Omental fat pad (tissue), 4 donors: ENCODE measurements around the gene ADPRH. TPM values are rescaled to one million over a fixed set of nuclear protein-coding genes. Genes with fewer than 3 reads are reported as not detected.

Experiments
- ATAC-seq: fragments of 150-250 bp; one replicate; pipeline ENCODE4 v1.9.1; 2016; ENCODE audit warnings: mild to moderate bottlenecking, moderate library complexity; ENCODE audit not compliant: low FRiP score
- DNase-seq: peaks from one replicate; pipeline ENCODE4 v3.0.0-alpha.2; 2019; ENCODE audit warnings: low spot score
- total RNA-seq, 4 donors: library from RNA; depleted of rRNA; stranded (reverse); fragments of >200 nt; gene quantifications; one replicate each; pipeline ENCODE4 v1.1.0, GENCODE V29; 2016
- TF ChIP-seq, protein P1 (sequence below), 3 donors: fragments of 450-650 bp; IDR thresholded peaks; one replicate each; pipeline ENCODE4 v1.5.1; 2016 to 2017; ENCODE audit warnings: antibody characterized with exemption in 3 of 3, mild to moderate bottlenecking in 3 of 3, moderate library complexity in 2 of 3

Gene ADPRH
- total RNA-seq, 4 donors from 2014 or later, result 7.4 to 19.9 (median 11.8) TPM

DNA sequence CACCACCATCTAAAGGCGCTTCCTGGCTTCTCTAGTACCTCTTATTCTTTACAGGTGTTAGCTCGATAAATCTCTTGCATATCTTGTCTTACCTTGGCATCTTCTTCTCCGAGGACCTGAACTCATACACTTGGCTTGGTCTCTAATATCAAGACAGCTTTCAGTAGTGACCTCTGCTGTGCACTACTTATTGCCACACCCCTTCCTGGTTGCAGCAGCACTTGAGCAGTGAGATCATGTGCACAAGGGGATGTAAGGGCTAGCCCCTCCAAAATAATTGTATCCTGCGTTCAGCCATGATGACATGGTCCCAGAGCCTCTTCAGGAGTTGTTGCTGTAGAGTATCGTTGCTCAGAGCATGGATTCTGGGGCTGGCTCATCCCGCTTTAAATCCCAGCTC lies 17.1 kb downstream of the ADPRH start:
- DNase-seq (no peak), ATAC-seq (no peak)
- TF ChIP-seq, protein P1, sequence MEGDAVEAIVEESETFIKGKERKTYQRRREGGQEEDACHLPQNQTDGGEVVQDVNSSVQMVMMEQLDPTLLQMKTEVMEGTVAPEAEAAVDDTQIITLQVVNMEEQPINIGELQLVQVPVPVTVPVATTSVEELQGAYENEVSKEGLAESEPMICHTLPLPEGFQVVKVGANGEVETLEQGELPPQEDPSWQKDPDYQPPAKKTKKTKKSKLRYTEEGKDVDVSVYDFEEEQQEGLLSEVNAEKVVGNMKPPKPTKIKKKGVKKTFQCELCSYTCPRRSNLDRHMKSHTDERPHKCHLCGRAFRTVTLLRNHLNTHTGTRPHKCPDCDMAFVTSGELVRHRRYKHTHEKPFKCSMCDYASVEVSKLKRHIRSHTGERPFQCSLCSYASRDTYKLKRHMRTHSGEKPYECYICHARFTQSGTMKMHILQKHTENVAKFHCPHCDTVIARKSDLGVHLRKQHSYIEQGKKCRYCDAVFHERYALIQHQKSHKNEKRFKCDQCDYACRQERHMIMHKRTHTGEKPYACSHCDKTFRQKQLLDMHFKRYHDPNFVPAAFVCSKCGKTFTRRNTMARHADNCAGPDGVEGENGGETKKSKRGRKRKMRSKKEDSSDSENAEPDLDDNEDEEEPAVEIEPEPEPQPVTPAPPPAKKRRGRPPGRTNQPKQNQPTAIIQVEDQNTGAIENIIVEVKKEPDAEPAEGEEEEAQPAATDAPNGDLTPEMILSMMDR (IDR thresholded peaks at IDR 0.05), result no peak

DNA sequence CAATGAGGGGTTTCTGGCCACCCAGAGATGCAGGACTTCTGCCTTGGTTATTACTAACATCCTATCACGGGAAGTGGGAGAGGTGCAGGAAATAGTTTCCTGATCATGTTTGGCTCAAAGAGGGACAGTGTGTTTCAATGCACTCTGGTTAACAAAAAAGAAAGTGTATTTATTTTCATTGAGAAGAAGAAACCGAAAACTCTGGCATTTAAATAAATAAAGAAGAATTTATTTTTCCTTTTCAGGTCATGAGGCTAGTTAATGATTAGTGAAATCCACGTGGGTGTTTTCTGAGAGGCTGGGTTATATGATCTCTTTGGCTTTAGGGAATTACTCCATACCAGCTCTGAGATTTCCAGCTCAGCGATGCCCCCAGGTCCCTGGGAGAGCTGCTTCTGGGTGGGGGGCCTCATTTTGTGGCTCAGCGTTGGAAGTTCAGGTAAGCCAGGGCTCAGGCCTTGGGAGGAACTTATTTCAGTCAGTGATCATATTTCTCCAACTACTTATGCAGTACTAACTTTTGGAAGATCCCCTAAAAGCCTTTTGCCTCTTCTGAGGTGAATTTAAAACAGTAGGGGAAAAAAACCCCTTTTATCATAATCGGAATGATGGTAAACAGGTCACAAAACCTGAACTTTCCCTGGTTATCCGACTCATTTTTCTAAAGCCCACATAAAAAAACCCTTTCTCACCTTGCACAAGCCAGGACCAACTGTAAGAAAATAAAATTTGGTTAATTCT lies 18.4 kb downstream of the ADPRH start, which contains the start of gene PLA1A:
TSS of gene PLA1A (plus strand) at position 338 of the 741 bp plus-strand sequence. CDS start at position 367, 29 bp downstream.
- DNase-seq (no peak), ATAC-seq (no peak)
- TF ChIP-seq, protein P1 (IDR thresholded peaks at IDR 0.05), result no peak

DNA sequence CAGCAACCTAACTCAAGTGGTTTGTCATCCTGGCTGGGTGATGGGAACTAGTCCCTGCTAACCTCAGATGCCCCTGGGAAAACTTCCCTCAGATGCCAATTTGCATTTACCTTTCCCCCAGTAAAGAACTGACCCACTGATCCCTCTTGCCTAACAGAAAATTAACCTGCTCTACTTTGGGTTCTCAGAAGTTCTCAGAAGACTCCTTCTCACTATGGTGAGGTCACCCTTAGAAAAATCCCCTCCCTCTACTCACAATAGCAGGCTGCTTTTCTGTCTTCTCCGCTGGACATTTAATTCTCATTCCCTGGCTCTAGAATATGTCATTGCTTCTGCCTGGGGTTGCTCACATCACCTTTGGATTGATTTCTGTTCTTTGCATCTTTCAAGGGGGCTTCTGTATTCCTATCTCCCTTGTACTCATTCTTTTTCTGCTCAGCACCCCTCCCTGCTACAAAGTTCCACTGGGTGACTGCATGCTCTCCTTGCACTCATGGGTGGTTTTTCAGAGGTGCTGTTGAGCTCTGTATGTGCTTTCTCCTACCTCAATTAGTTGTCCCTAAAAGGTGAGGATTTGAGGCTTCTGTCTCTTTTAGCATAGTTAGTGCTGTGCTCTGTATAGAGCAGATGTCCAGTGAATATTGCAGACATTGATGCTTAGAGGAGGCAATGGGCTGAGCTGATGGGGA lies 19.3 kb downstream of the ADPRH start:
- DNase-seq (no peak), ATAC-seq (no peak)
- TF ChIP-seq, protein P1 (IDR thresholded peaks at IDR 0.05), result no peak

DNA sequence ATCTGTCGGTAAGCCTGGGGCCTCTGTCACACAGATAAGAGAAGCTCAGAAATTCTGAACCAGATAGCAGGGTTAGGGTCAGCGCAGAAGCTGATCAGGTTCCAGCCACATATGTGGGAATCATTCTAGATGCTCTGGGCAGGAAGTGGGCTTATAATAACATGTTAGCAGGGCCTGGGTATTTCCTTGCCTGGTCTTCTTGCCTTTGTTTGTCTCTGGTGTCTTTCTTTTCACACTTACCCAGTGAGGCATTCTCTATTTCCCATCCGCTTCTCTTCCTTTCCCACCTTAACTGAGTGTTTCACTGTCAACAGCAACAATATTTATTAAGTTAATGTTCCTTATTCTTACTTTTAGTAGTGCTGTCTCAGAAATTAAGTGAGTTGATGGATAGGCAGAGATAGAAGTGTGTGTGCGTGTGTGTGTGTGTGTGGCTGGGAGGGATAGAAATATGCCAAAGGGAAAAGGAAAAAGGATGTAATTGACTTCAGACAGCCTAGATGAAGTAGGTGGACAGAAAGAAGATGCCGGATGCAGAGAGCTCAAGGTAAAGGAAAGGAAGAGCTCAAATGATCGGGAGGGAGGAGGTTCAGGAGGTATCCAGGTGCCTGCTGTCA lies 20.4 kb downstream of the ADPRH start:
- no peak for DNase-seq
- ATAC-seq, result no peak
- TF ChIP-seq, protein P1 (IDR thresholded peaks at IDR 0.05), result no peak

DNA sequence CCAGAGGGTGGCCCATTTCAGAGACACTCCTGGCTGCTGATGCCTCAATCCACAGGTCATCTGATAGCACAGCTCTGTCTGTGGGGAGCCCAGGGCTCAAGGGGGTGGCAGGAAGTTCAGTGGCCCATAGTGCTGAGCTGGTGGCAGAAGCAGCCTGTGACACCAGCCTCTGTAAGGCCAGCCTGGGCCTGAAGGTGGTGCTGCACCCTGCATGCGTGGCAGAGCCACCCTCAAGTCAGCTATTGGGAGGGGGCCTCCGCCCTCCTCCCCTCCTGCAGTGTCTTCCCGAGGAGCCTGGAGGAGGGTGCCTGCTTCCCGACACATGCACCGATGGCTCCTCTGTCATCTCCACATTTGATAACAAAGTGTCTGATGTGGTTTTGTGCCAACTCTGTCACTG lies 21.4 kb downstream of the ADPRH start:
- ATAC-seq (no peak), DNase-seq (no peak)
- TF ChIP-seq, protein P1 (IDR thresholded peaks at IDR 0.05), result no peak

DNA sequence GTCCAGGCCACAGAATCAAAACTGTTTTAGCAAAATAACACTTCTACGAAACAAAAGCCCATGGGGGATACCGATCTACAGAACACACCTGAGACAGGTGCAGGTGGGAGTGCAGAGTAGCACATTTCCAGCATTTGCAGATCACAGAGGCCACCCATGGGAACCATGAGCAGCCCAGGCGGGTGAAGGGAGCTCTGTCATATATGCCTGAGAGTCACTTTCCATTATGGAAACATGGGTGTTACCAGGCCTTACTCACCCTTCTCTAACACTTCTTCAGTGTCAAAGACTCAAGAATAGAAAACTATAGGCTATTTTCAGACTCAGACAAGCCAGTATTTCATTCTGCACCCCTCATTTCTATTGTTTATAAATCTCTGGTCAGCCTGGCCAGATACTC lies 21.9 kb downstream of the ADPRH start:
- no peak for ATAC-seq
- TF ChIP-seq, protein P1 (IDR thresholded peaks at IDR 0.05), result no peak
- DNase-seq, result no peak
